Stimulated activated naive CD8-positive, alpha-beta T cell treated with anti-CD3 and anti-CD28 coated beads, Interleukin-15, Interleukin-2, amounts not matched to agents 100 ng/mL and 50 ng/mL, for 24 hours (primary cell): ENCODE measurements around the gene ZBTB43.
A peak's percentile ranks its signal among the peaks of the same experiment; 100 is the strongest.

Experiments
- H3K27ac Mint-ChIP-seq: one replicate; pipeline ENCODE4 v1.8.0; 2021; ENCODE audit warnings: mild to moderate bottlenecking, mixed read lengths
- H3K27me3 Mint-ChIP-seq: one replicate; pipeline ENCODE4 v1.8.0; 2021; ENCODE audit warnings: mixed read lengths
- H3K36me3 Mint-ChIP-seq: one replicate; pipeline ENCODE4 v1.8.0; 2021; ENCODE audit warnings: low read depth, mixed read lengths
- H3K4me1 Mint-ChIP-seq: one replicate; pipeline ENCODE4 v1.8.0; 2021; ENCODE audit warnings: low read depth, mixed read lengths
- H3K4me3 Mint-ChIP-seq: one replicate; pipeline ENCODE4 v1.8.0; 2021; ENCODE audit warnings: mild to moderate bottlenecking, mixed read lengths
- H3K9me3 Mint-ChIP-seq: one replicate; pipeline ENCODE4 v1.8.0; 2021; ENCODE audit warnings: mixed read lengths

The ZBTB43 gene

DNA sequence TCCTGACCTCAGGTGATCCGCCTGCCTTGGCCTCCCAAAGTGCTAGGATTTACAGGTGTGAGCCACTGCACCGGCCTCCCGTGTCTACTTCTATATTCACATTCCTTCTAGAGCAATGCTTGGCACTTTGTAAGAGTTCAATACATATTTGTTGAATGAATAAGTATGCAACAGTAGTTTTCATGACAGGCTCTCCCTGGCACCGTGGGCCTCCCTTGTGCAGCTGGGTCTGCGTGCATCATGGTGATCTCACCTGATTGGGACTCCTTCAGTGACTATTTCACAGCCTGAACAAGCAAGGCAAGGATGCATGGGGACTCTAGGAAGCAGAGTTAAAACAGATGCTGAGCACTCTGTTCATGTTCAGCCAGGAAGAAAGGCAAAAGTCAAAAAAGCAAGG is 48.8 kb downstream of the ZBTB43 start:
- H3K4me3 Mint-ChIP-seq, result no peak overlapping the region
- H3K27ac Mint-ChIP-seq, result no peak overlapping the region
- peaks cover 42% of the 10 kb centered on the region for H3K27me3 Mint-ChIP-seq

DNA sequence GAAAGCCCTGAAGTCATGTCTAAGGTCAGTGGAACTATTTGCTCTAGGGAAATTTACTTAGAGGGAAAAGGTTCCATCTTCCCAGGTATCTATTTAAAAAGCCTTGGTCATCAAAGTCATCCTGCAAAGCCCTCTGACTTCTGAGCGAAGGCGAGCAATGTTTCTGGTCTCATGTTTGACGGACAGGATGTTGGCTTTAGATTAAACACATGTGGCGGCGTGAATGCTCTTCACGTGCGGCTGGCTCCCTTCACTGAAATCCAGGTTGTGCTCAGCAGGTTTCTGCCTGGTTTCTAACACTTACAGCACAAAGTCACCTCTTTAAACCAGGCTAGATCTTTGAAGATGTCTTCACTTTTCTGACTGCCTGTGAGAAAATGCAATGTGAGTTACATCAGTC is 49.9 kb downstream of the ZBTB43 start:
- Mint-ChIP-seq H3K4me1 (no peaks in the 10 kb centered on the region), H3K27me3 (peaks cover 42% of the 10 kb centered on the region), H3K4me3 (no peak overlapping the region), H3K9me3 (no peaks in the 10 kb centered on the region), H3K27ac (no peak overlapping the region), H3K36me3 (no peaks in the 10 kb centered on the region)

More for the DNA sequence above, 48.8 kb downstream of the ZBTB43 start:
- H3K36me3 Mint-ChIP-seq, result no peaks in the 10 kb centered on the region
- no peaks in the 10 kb centered on the region for H3K4me1 Mint-ChIP-seq
- H3K9me3 Mint-ChIP-seq, result no peaks in the 10 kb centered on the region

DNA sequence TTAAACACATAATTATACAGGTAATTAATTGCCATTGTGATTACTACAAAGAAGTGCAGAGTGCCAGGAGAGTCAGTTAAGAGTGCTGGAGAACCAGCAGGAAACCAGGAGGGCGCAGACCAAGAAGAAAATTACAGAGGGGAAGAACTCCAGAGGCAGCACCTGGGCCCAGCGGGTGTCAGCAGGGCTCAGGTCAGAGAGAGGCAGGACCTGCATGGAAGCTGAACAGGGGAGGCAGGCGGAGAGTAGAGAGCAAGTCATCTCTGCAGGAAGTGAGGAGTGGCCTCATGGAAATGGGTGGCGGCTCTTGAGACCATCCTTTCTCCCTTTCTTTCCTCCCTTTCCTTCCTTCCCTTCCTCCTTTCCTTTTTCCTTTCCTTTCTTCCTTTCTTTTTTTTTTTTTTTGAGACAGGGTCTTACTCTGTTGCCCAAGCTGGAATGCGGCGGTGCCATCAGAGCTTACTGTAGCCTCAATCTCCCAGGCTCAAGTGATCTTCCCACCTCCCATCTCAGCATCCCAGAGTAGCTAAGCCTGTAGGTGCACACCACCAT is 51.6 kb downstream of the ZBTB43 start:
- H3K9me3 Mint-ChIP-seq, result no peaks in the 10 kb centered on the region
- H3K27me3 Mint-ChIP-seq, result peaks cover 33% of the 10 kb centered on the region
- H3K4me1 Mint-ChIP-seq, result peaks cover 2% of the 10 kb centered on the region
- H3K27ac Mint-ChIP-seq, result no peak overlapping the region
- H3K4me3 Mint-ChIP-seq, result no peak overlapping the region
- H3K36me3 Mint-ChIP-seq, result no peaks in the 10 kb centered on the region

DNA sequence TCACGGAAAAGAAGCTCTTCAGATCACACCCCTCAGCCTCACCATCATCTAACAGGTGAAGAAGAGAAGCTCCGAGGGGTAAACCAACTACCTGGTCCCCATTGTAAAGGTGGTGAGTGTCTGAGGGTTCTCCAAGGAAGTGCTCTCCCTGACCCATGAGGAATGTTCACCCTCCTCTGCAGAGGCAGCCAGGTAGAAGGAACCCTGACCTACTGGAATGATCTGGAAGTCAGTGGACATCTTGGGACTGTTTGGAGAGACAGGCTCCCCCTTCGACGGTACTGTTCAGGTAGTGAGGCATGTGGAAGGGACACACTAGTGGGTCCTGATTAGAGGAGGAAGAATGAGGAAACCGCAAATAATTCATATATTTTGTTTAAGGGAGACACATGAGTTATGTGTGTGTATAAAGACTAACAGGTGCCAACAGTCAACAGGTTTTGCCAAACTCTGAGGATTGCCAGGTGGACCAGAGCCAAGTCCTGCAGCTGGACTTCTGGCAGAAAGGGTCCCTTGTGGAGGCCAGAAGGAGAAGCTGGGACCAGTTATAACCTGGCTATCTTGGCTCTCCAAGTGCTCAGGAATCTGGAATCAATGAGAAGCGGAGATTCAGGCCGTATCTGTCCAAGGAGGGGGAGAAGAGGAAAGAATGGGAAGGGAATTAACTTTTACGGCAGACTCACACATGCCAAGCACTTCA is 52.6 kb downstream of the ZBTB43 start:
- no peaks in the 10 kb centered on the region for H3K36me3 Mint-ChIP-seq
- peaks cover 24% of the 10 kb centered on the region for H3K27me3 Mint-ChIP-seq
- peaks cover 12% of the 10 kb centered on the region for H3K4me1 Mint-ChIP-seq
- H3K9me3 Mint-ChIP-seq, result no peaks in the 10 kb centered on the region
- no peak overlapping the region for H3K27ac Mint-ChIP-seq
- no peak overlapping the region for H3K4me3 Mint-ChIP-seq

DNA sequence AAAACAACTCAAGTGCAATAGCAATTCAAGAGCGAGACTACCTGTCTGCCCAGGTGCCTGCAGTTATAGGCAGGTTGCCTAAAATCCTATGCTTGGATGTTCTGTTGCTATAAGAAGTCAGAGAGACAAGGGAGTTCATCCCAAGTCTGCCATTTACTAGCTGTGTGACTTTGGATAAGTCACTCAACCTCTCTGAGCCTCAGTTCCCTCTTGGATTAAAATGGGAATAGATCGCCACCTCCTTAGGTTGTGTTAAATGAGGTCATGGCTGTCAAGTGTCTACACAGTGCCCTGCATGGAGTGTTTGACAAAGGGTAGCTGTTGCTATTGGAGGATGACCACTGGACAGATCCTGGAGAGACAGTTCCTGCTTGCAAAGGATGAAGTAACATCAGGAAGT is 54.3 kb downstream of the ZBTB43 start:
- Mint-ChIP-seq H3K4me3 (peak overlapping the region; percentile 80), H3K4me1 (peaks cover 23% of the 10 kb centered on the region), H3K9me3 (no peaks in the 10 kb centered on the region), H3K27me3 (peaks cover 15% of the 10 kb centered on the region), H3K27ac (no peak overlapping the region), H3K36me3 (peaks cover 3% of the 10 kb centered on the region)

DNA sequence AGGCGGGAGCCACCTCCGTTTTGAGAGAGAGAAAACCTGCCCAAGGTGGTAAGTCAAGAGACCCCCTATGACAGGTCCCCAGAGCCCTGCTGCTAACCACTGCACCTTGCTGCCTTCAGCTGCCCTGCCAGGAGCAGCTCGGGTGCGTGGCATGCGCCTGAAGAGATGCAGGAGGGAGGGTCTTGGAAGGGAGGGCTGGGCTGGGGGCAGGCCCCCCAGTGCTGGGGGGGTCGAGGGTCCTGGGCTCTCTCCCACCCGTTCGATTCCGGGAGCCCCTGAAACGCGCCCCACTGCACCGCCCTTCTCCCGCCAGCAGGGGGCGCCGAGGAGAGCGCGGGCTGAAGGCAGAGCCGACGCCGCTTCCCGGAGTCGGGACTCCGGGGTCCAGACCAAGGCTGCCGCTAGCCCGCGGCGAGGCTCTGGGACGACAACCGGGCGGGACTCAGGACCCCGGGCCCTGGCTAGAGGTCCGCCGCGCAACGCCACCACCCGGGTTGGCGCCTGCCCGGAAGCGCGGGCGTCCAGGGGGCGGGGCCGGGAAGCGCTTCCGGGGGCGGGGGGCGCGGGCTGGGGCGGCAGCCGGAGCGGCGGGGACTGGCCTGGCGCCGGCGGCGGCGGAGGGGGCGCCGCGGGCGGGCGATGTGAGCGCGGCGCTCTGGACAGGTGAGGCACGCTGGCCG is 55.4 kb downstream of the ZBTB43 start, which contains the start of gene ZBTB34:
Gene ZBTB34 (plus strand): TSS at position 563 of the 680 bp plus-strand sequence. CDS start 18,761 bp downstream, outside the sequence.
- Mint-ChIP-seq H3K4me3 (peak within 1 kb of the TSS; percentile 82), H3K9me3 (no peaks in the 10 kb centered on the region), H3K27ac (peak within 1 kb of the TSS; percentile 81), H3K4me1 (peaks cover 23% of the 10 kb centered on the region), H3K27me3 (peaks cover 5% of the 10 kb centered on the region), H3K36me3 (peaks cover 10% of the 10 kb centered on the region)

DNA sequence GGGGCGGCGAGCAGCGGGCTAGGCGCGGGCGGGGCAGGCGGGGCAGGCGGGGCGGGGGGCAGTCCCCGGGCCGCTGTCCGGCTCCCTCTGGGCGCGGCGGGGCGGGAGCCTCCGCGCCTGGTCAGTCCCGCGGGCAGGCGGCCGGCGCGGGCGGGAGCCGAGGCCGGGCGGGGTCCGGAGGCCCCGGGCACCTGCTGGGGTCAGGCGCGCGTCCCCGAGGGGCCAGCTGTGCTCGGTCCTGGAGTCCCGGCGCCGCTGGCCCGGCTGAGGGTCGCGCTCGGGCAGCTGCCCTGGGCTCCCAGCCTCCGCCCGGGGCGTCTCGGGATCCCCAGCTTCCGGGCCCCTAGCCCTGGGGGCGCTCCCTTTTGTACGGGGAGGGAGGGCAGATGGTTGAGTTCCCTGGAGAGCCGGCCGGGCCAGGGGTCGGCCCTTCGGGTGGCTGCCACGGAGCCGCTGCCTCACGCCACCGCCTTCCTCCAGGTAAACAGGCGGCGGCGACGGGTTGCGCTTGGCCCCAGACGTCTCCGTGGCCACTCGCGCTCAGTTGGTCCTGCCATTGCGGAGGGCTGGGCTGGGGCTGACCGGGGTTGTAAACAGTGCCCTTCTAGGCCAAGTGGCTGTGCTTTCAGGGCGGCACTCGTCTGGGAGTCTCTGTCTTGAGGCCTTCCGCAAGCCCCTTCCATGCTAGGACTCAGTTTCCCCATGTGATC is 56.1 kb downstream of the ZBTB43 start:
- peaks cover 4% of the 10 kb centered on the region for H3K27me3 Mint-ChIP-seq
- H3K36me3 Mint-ChIP-seq, result peaks cover 10% of the 10 kb centered on the region
- H3K9me3 Mint-ChIP-seq, result no peaks in the 10 kb centered on the region
- peak overlapping the region; percentile 33 for H3K27ac Mint-ChIP-seq
- peaks cover 23% of the 10 kb centered on the region for H3K4me1 Mint-ChIP-seq
- H3K4me3 Mint-ChIP-seq, result peak overlapping the region; percentile 82

DNA sequence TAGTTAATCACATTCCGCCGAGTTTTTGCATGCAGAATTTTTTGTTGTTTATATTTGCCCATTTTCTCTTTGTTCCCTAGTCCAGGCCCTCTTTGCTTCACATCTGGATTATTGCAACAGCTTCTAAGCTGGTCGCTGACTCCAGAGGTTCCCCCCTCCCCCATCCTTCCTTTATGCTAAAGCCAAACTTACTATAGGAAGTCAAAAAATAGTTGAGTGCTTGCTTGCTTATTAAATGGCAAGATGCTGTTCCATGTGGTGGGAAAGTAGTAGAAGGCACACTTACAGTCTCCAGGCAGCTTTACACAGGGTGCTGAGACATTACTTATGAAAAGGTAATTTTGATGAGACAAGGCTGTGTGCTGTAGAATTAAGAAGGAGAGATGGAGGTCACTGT is 56.9 kb downstream of the ZBTB43 start:
- Mint-ChIP-seq H3K4me1 (peaks cover 23% of the 10 kb centered on the region), H3K9me3 (no peaks in the 10 kb centered on the region), H3K27me3 (peaks cover 4% of the 10 kb centered on the region), H3K4me3 (peak overlapping the region; percentile 82), H3K27ac (peak overlapping the region; percentile 33), H3K36me3 (peaks cover 16% of the 10 kb centered on the region)

DNA sequence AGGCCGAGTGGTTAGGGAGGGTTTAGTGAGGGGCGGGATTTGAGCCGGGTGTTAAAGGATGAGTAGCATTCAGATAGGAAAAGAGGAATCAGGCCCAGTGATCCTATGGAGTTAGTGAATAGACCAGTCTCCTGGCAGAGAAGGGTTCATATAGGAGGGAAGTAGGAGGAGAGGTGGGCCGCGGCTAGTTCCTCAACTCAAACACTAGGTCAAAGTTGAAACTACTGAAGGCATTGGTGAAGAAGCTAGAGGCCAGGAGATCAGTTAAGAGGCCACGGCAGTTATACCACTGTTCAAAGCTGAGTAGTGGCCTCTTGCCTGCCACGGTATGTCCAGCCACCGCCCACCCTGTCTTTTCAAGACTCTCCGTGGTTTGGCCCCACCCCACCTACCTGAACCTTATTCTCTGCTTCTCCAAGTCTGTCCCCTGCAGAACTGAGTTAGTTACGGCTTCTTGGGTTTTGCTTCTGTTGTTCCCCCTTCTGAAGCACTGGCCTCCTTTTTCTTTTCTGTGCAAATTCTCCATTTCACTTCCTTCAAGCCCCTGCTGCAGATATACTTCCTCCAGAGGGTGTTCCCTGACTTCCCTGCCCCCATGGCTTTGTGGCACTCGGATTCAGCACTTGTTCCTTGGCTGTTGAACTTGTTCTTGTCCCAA is 57.4 kb downstream of the ZBTB43 start:
- Mint-ChIP-seq H3K27ac (no peak overlapping the region), H3K4me3 (peak overlapping the region; percentile 82), H3K9me3 (no peaks in the 10 kb centered on the region), H3K27me3 (peaks cover under 1% of the 10 kb centered on the region), H3K4me1 (peaks cover 23% of the 10 kb centered on the region), H3K36me3 (peaks cover 21% of the 10 kb centered on the region)

DNA sequence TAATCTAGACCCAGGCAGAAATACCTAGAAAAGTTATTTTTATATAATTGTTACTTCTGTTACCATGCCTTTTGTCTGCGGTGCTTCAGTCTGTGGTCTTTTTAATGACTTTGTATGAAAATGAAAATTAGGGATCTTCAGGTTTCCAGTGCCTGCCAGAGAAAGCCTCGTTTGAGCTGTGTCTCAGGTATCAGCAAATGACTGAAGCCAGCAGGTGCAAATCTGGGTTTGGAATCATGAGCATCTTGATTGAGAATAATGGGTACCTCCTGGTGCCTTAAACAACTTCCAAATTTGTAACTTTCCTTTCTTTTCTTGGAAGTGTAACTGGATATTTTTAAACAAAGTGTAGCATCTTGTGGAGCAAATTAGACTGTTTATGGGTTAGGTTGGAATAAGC is 59.9 kb downstream of the ZBTB43 start:
- peaks cover 28% of the 10 kb centered on the region for H3K36me3 Mint-ChIP-seq
- no peaks in the 10 kb centered on the region for H3K27me3 Mint-ChIP-seq
- H3K4me3 Mint-ChIP-seq, result no peak overlapping the region
- H3K4me1 Mint-ChIP-seq, result peaks cover 45% of the 10 kb centered on the region
- no peaks in the 10 kb centered on the region for H3K9me3 Mint-ChIP-seq
- no peak overlapping the region for H3K27ac Mint-ChIP-seq

DNA sequence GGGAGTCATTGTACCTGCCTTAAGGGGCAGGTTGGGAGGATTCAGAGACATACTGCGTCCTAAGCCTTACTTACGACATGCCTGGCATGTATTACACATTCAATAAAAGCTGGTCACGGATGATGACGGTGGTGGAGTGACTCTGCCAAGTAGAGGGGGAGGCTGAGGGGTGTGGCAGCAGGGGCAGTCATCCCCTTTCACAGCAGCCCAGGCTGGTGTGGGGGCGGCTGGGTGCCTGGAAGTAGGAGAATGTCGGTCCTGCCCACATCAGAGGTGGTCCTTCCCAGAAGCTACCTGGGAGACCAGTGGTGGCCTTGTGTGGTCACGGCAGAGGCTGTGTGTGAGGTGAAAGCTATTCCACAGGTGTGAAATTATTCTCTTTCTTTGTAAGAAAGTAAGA is 64.5 kb downstream of the ZBTB43 start:
- Mint-ChIP-seq H3K27ac (no peak overlapping the region), H3K36me3 (peaks cover 23% of the 10 kb centered on the region), H3K27me3 (no peaks in the 10 kb centered on the region), H3K4me1 (peaks cover 38% of the 10 kb centered on the region), H3K4me3 (no peak overlapping the region), H3K9me3 (no peaks in the 10 kb centered on the region)

DNA sequence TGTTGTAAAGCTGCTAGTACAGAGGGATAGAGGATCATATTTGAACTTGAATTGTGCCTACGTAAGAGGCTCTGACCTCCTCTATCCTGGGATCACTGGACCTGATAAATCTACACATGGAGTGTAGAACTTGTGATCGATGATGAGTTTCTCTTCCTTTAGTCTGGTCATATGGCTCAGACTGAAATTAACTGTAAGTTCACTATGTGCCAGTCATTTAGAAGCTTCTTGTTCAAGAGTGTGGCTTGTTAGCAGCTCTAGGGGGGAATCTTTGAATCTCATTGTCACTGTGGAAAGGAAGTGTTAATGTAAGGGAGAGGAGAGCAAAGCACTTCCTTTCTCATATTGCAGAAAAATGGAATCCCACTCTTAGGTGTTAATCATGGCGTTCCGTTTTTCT is 67.7 kb downstream of the ZBTB43 start:
- no peak overlapping the region for H3K4me3 Mint-ChIP-seq
- H3K36me3 Mint-ChIP-seq, result peaks cover 6% of the 10 kb centered on the region
- no peaks in the 10 kb centered on the region for H3K9me3 Mint-ChIP-seq
- H3K27me3 Mint-ChIP-seq, result no peaks in the 10 kb centered on the region
- H3K4me1 Mint-ChIP-seq, result peaks cover 54% of the 10 kb centered on the region
- no peak overlapping the region for H3K27ac Mint-ChIP-seq

DNA sequence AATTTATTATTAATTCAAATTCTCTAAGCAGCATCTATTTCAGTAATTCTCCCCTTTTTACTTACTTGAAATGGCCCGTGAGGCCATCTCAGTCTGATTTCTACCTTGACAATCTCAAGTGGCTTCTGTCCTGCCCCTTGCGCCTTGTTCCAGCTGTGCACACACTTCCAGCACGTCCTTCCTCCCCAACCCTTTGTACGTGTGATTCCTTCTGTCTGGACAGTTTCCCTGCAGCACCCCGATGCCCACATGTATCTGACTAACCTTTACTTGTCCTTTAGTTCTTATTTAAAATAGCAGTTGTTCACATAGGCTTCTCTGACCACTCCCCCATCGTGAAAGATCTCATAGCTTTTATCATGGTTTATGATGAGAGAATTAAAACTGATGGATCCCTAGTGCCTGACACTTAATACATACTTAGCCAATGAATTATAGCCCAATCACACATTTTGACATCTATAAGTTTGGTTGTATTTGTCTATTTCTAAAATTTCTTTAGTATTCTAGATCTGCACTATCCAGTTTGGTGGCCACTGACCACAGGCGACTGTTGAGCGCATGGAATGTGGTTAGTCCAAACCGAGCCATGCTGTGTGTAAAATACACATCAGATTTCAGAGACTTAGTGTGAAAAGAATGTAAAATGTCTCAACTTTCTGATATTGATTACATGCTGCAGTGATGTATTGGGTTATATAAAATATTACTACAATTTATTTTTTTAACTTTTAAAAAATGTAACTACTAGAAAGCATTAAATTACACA is 69.9 kb downstream of the ZBTB43 start:
- H3K9me3 Mint-ChIP-seq, result no peaks in the 10 kb centered on the region
- H3K4me1 Mint-ChIP-seq, result peaks cover 46% of the 10 kb centered on the region
- H3K27ac Mint-ChIP-seq, result no peak overlapping the region
- peaks cover 12% of the 10 kb centered on the region for H3K36me3 Mint-ChIP-seq
- no peaks in the 10 kb centered on the region for H3K27me3 Mint-ChIP-seq
- no peak overlapping the region for H3K4me3 Mint-ChIP-seq
